Right lobe of liver (tissue), 4 donors: ENCODE results near the gene SLC16A14.

Experiments used
- POLR2A ChIP-seq: fragments of 450-650 bp; IDR thresholded peaks from one replicate; pipeline ENCODE4 v1.6.1; 2017; ENCODE audit warnings: antibody characterized with exemption, mild to moderate bottlenecking
- TF ChIP-seq, protein P1 (sequence below), 4 donors: fragments of 200-600 bp in 3 of 4; fragments of 450-650 bp in 1 of 4; IDR thresholded peaks; one replicate each; pipeline versions ENCODE4 v1.5.1 to v1.8.0; 2016 to 2022; ENCODE audit warnings: antibody characterized with exemption in 4 of 4, mild to moderate bottlenecking in 2 of 4
- donor health status: DM: no; HTN: no; CAD: no.
- donor health status: DM: no; HTN: no; CAD: no.
- donor health status: DM: no; HTN: yes; CAD: no.

- TF ChIP-seq, protein P1, sequence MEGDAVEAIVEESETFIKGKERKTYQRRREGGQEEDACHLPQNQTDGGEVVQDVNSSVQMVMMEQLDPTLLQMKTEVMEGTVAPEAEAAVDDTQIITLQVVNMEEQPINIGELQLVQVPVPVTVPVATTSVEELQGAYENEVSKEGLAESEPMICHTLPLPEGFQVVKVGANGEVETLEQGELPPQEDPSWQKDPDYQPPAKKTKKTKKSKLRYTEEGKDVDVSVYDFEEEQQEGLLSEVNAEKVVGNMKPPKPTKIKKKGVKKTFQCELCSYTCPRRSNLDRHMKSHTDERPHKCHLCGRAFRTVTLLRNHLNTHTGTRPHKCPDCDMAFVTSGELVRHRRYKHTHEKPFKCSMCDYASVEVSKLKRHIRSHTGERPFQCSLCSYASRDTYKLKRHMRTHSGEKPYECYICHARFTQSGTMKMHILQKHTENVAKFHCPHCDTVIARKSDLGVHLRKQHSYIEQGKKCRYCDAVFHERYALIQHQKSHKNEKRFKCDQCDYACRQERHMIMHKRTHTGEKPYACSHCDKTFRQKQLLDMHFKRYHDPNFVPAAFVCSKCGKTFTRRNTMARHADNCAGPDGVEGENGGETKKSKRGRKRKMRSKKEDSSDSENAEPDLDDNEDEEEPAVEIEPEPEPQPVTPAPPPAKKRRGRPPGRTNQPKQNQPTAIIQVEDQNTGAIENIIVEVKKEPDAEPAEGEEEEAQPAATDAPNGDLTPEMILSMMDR (IDR thresholded peaks at IDR 0.05), result peak in 2 of 4 donors; percentile 7 to 30
- TF ChIP-seq POLR2A, result no peak
Measured at GRCh38 chr2:230068651-230069055, at the start of gene SLC16A14.
